ENCODE data around the gene RNF4. TPM values are rescaled to one million over a fixed set of nuclear protein-coding genes. Genes with fewer than 3 reads are reported as not detected.

RNF4 gene
- total RNA-seq, 1 experiment from 2014 or later = 92.0 TPM

DNA sequence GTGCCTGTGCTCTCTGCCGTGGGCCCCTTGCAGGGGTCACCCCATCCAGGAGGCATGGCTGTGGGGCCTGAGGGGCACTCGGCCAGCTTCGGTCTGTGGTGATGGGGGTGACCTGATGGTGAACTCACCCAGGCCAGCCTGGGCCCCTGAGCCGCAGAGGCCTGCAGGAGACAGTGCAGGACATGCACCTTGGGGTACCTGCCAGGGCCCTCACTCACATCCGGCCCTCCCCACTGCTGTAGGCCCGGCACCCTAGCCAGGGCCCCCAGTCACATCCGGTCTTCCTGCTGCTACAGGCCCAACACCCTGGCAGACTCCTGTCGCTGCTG, 42.9 kb upstream of the RNF4 start:
- TF ChIP-seq, protein P1, sequence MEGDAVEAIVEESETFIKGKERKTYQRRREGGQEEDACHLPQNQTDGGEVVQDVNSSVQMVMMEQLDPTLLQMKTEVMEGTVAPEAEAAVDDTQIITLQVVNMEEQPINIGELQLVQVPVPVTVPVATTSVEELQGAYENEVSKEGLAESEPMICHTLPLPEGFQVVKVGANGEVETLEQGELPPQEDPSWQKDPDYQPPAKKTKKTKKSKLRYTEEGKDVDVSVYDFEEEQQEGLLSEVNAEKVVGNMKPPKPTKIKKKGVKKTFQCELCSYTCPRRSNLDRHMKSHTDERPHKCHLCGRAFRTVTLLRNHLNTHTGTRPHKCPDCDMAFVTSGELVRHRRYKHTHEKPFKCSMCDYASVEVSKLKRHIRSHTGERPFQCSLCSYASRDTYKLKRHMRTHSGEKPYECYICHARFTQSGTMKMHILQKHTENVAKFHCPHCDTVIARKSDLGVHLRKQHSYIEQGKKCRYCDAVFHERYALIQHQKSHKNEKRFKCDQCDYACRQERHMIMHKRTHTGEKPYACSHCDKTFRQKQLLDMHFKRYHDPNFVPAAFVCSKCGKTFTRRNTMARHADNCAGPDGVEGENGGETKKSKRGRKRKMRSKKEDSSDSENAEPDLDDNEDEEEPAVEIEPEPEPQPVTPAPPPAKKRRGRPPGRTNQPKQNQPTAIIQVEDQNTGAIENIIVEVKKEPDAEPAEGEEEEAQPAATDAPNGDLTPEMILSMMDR (conservative IDR thresholded peaks at IDR 0.05) = no peak

More for the DNA sequence above, 42.9 kb upstream of the RNF4 start:
- no peak overlapping the region for H2BK15ac ChIP-seq (ENCODE audit: low read depth, low read length)
- H3K4me1 ChIP-seq (ENCODE audit: insufficient read depth, low read length) = no peaks in the 10 kb centered on the region
- no CpG with 5 or more reads among the region's 8 CpGs for WGBS (ENCODE audit: extremely low coverage, insufficient read length, low lambda C conversion rate)
- Mint-ChIP-seq H3K27ac (no peak overlapping the region), H3K4me3 (no peak overlapping the region), H3K4me1 (peaks cover 13% of the 10 kb centered on the region in 2 experiments), H3K27me3 (ENCODE audit: low read depth) (peaks cover 22% of the 10 kb centered on the region), H3K9me3 (no peaks in the 10 kb centered on the region), H3K36me3 (ENCODE audit: insufficient read depth in 1 of 3, low read depth in 3 of 3) (no peaks in the 10 kb centered on the region)
- H3K23me2 ChIP-seq (ENCODE audit: insufficient read length, low read depth, low read length, poor library complexity, severe bottlenecking) = no peaks in the 10 kb centered on the region
- H2BK20ac ChIP-seq (ENCODE audit: low read depth, low read length, poor library complexity, severe bottlenecking) = no peak overlapping the region
- no peak overlapping the region for H3K27ac ChIP-seq (ENCODE audit: insufficient read length, low read depth, low read length)
- no peak overlapping the region for H3K23ac ChIP-seq (ENCODE audit: insufficient read length, low read depth, low read length)
- H3T11ph ChIP-seq (ENCODE audit: low read length) = no peak overlapping the region
- H3K4ac ChIP-seq (ENCODE audit: low read depth, low read length) = no peak overlapping the region
- no peak overlapping the region for H2AFZ ChIP-seq (ENCODE audit: low read length)
- H4K5ac ChIP-seq (ENCODE audit: insufficient read length, low read depth, low read length) = no peak overlapping the region
- H3K79me1 ChIP-seq (ENCODE audit: insufficient read depth, low read depth, low read length, poor library complexity, severe bottlenecking) = no peaks in the 10 kb centered on the region
- H3K14ac ChIP-seq (ENCODE audit: insufficient read depth, low read length) = peak overlapping the region; percentile 34; the same call in 1 of the 2 replicates
- DNase-seq = peak; percentile 23
- no peak overlapping the region for H3K18ac ChIP-seq (ENCODE audit: insufficient read length, low read depth, low read length)
- H3K79me2 ChIP-seq (ENCODE audit: insufficient read depth, low read length) = no peaks in the 10 kb centered on the region
- H2BK12ac ChIP-seq (ENCODE audit: insufficient read length, low read depth, low read length) = no peak overlapping the region
- H2BK120ac ChIP-seq (ENCODE audit: low read depth, low read length, poor library complexity, severe bottlenecking) = no peak overlapping the region
- no peaks in the 10 kb centered on the region for H3K27me3 ChIP-seq (ENCODE audit: insufficient read depth, low read length)
- no peak overlapping the region for H4K8ac ChIP-seq (replicated peaks; ENCODE audit: insufficient read length, low read depth, low read length)
- no peak overlapping the region for H4K91ac ChIP-seq (ENCODE audit: insufficient read length, low read depth, low read length)
- H2AK5ac ChIP-seq (ENCODE audit: insufficient read length, low read length) = no peak overlapping the region
- no peak overlapping the region for H3K56ac ChIP-seq (ENCODE audit: insufficient read length, low read depth, low read length)
- no peaks in the 10 kb centered on the region for H4K20me1 ChIP-seq (ENCODE audit: control insufficient read depth, insufficient read depth, insufficient read length)
- no peak overlapping the region for H2BK5ac ChIP-seq (ENCODE audit: insufficient read length, low read length)
- no peak overlapping the region for H3K4me2 ChIP-seq (ENCODE audit: insufficient read depth, insufficient read length, low read length)
- H3K9ac ChIP-seq (ENCODE audit: extremely low read depth, insufficient read length, low read length) = no peak overlapping the region
- no peaks in the 10 kb centered on the region for H3K9me3 ChIP-seq (ENCODE audit: control insufficient read depth, low read depth, low read length)
